Upper lobe of left lung (tissue), 4 donors: Measurements from ENCODE around the gene PARD6B.

Experiments
- CTCF ChIP-seq, 6 experiments: fragments of 450-650 bp in 4 of 6; fragments of 200-600 bp in 2 of 6; sonication (generic) in 2 of 6; IDR thresholded peaks; one replicate each; pipeline ENCODE4 v1.5.1; 2016 to 2019; ENCODE audit warnings: antibody characterized with exemption in 6 of 6
- POLR2A ChIP-seq, 4 donors: fragments of 450-650 bp; IDR thresholded peaks; one replicate each; pipeline ENCODE4 v1.5.1; 2016 to 2017; ENCODE audit warnings: antibody characterized with exemption in 4 of 4, mild to moderate bottlenecking in 2 of 4

GRCh38 chr20:50765674-50766073 lies 34.3 kb downstream of the PARD6B start:
- no peak for TF ChIP-seq CTCF (IDR thresholded peaks at IDR 0.05)
- no peak for TF ChIP-seq POLR2A (IDR thresholded peaks at IDR 0.05)
